Mucosa of gallbladder (tissue), 1 donor: ENCODE results near the gene BBS1. TPM values are rescaled to one million over a fixed set of nuclear protein-coding genes. Genes with fewer than 3 reads are reported as not detected.
A peak's percentile ranks its signal among the peaks of the same experiment; 100 is the strongest.
"Not testable (repeated sequence)": the region's sequence is repeated elsewhere in the genome, so short reads cannot be mapped to it uniquely, and the experiment has no call there.

Experiments used
- DNase-seq: peaks from one replicate; pipeline ENCODE4 v3.0.0-alpha.2; 2020; ENCODE audit warnings: low spot score
- total RNA-seq: library from RNA; stranded (reverse); gene quantifications from one replicate; pipeline ENCODE4 v1.2.1, GENCODE V29; 2021
- donor health status: DM: no; HTN: no; CAD: no.

The BBS1 gene
- total RNA-seq, 1 donor from 2014 or later = 72.9 TPM

- no peak for DNase-seq
These were observed 14.0 kb downstream of the BBS1 start for GRCh38 chr11:66524304-66525040.

GRCh38 chr11:66529069-66529468, 18.6 kb downstream of the BBS1 start:
- no peak for DNase-seq

- no peak for DNase-seq
These were observed 19.2 kb downstream of the BBS1 start for GRCh38 chr11:66529655-66530054.

GRCh38 chr11:66530927-66531709, 20.7 kb downstream of the BBS1 start:
- DNase-seq = no peak

GRCh38 chr11:66531841-66532240, 21.4 kb downstream of the BBS1 start:
- DNase-seq = no peak

GRCh38 chr11:66532784-66533183, 22.3 kb downstream of the BBS1 start:
- DNase-seq = no peak

GRCh38 chr11:66539170-66539869, 28.9 kb downstream of the BBS1 start:
- no peak for DNase-seq

- no peak for DNase-seq
These were observed 29.4 kb downstream of the BBS1 start for GRCh38 chr11:66539870-66540213.

GRCh38 chr11:66540598-66540997, 30.2 kb downstream of the BBS1 start:
- not testable (repeated sequence) for DNase-seq

- no peak for DNase-seq
These were observed 31.5 kb downstream of the BBS1 start for GRCh38 chr11:66541892-66542291.

GRCh38 chr11:66542362-66542761, 31.9 kb downstream of the BBS1 start:
- no peak for DNase-seq

- peak; percentile 45 for DNase-seq
These were observed 33.0 kb downstream of the BBS1 start for GRCh38 chr11:66543263-66544107.

- DNase-seq = not testable (repeated sequence)
These were observed 34.5 kb downstream of the BBS1 start for GRCh38 chr11:66544952-66545351.

- peak; percentile 97 for DNase-seq
These were observed 35.4 kb downstream of the BBS1 start, which contains the start of gene ZDHHC24 for GRCh38 chr11:66545701-66546367. TSS of gene ZDHHC24 (minus strand) at chr11:66546048. CDS start at chr11:66546003, 45 bp downstream.

GRCh38 chr11:66546368-66546965, 36.0 kb downstream of the BBS1 start, which contains the start of gene ACTN3:
TSS of gene ACTN3 (plus strand) at chr11:66546903. CDS start at chr11:66546938, 35 bp downstream.
- peak; percentile 22 for DNase-seq

GRCh38 chr11:66546966-66547661, 36.7 kb downstream of the BBS1 start:
- no peak for DNase-seq

- no peak for DNase-seq
These were observed 37.2 kb downstream of the BBS1 start for GRCh38 chr11:66547662-66548009.

GRCh38 chr11:66548041-66548440, 37.6 kb downstream of the BBS1 start:
- no peak for DNase-seq

- DNase-seq = no peak
These were observed 38.6 kb downstream of the BBS1 start for GRCh38 chr11:66548774-66549630.
